NCI-H2196 (cell line): ENCODE measurements around the gene HIKESHI.

Experiments
- DNase-seq: peaks from one replicate; lab custom pipeline; 2025; ENCODE audit not compliant: unreplicated experiment; lab: John Stamatoyannopoulos, UW

The HIKESHI gene

GRCh38 chr11:86374069-86374468 lies 72.0 kb downstream of the HIKESHI start:
- DNase-seq = no peak

- no peak for DNase-seq
Measured at GRCh38 chr11:86374586-86374985, 72.5 kb downstream of the HIKESHI start, which contains the start of gene CCDC81. Gene CCDC81, plus strand, starts transcription at chr11:86374887. Its CDS starts 277 bp downstream, at chr11:86375164.

GRCh38 chr11:86377972-86378371 lies 75.9 kb downstream of the HIKESHI start:
- no peak for DNase-seq

- no peak for DNase-seq
Measured at GRCh38 chr11:86380295-86381059, 78.4 kb downstream of the HIKESHI start.

GRCh38 chr11:86383041-86383955 lies 81.3 kb downstream of the HIKESHI start:
- DNase-seq = no peak

- no peak for DNase-seq
Measured at GRCh38 chr11:86386283-86386682, 84.2 kb downstream of the HIKESHI start.

GRCh38 chr11:86386746-86387145 lies 84.7 kb downstream of the HIKESHI start:
- no peak for DNase-seq

GRCh38 chr11:86388198-86388597 lies 86.2 kb downstream of the HIKESHI start:
- DNase-seq = no peak

GRCh38 chr11:86390487-86390886 lies 88.4 kb downstream of the HIKESHI start:
- DNase-seq = no peak

GRCh38 chr11:86395061-86395551 lies 93.1 kb downstream of the HIKESHI start:
- DNase-seq = no peak
